B cell (primary cell): ENCODE data around the gene PSTPIP1. TPM values are rescaled to one million over a fixed set of nuclear protein-coding genes. Genes with fewer than 3 reads are reported as not detected.

Experiments used
- ATAC-seq: fragments of 200-7000 bp; cut with Tn5 transposase; one replicate; pipeline ENCODE4 v1.10.0; 2021; ENCODE audit warnings: low read depth, mild to moderate bottlenecking, moderate number of reproducible peaks, moderate library complexity
- CTCF ChIA-PET: fragments of 350-600 bp; sonication (Branson Sonifier 250); formaldehyde crosslinking; loops from one replicate; lab custom pipeline; 2021; ENCODE audit warnings: antibody characterized with exemption, inconsistent platforms; lab: Charles Lee
- POLR2A ChIA-PET: fragments of 350-600 bp; sonication (Branson Sonifier 250); formaldehyde crosslinking; loops from one replicate; lab custom pipeline; 2021; ENCODE audit warnings: antibody characterized with exemption; lab: Charles Lee
- DNase-seq: peaks from one replicate; pipeline ENCODE4 v3.0.0; 2013
- H2AFZ ChIP-seq: 2 replicates; pipeline ENCODE4 v1.6.1; 2012; ENCODE audit warnings: mild to moderate bottlenecking, low read depth, low read length; ENCODE audit not compliant: insufficient read depth, poor library complexity, severe bottlenecking
- H3K27ac ChIP-seq, 2 donors: 1 replicate in 1 of 2; 2 replicates in 1 of 2; pipeline ENCODE4 v1.5.1; 2012 to 2013; ENCODE audit warnings: low read length in 2 of 2, mild to moderate bottlenecking in 2 of 2, moderate library complexity in 1 of 2
- H3K27me3 ChIP-seq, 4 experiments: fragments of 200-600 bp in 1 of 4; sonication (generic) in 1 of 4; replicated peaks in 1 of 4; 1 replicate in 2 of 4; 2 replicates in 2 of 4; pipeline versions ENCODE4 v1.6.1 to v1.7.0; 2013 to 2016; ENCODE audit warnings: low read length in 3 of 4, mild to moderate bottlenecking in 2 of 4, mixed read lengths in 1 of 4, moderate library complexity in 1 of 4; ENCODE audit not compliant: insufficient read depth in 4 of 4, control insufficient read depth in 3 of 4; ENCODE audit errors: control extremely low read depth in 1 of 4
- H3K36me3 ChIP-seq, 2 experiments: replicated peaks in 1 of 2; 1 replicate in 1 of 2; 2 replicates in 1 of 2; pipeline versions ENCODE4 v1.6.1 to v1.7.1; 2013; ENCODE audit warnings: low read length in 1 of 2; ENCODE audit not compliant: insufficient read depth in 2 of 2, control insufficient read depth in 1 of 2; ENCODE audit errors: control extremely low read depth in 1 of 2, extremely low read depth in 1 of 2
- H3K4me1 ChIP-seq, 2 donors: fragments of 200-600 bp in 1 of 2; sonication (generic) in 1 of 2; 1 replicate in 1 of 2; 2 replicates in 1 of 2; pipeline versions ENCODE4 v1.5.1 to v1.6.1; 2013 to 2017; ENCODE audit warnings: low read length in 2 of 2; ENCODE audit not compliant: control insufficient read depth in 2 of 2, insufficient read depth in 2 of 2
- H3K4me2 ChIP-seq: replicated peaks from 2 replicates; pipeline ENCODE3; 2012; ENCODE audit warnings: mild to moderate bottlenecking, low read depth, low read length; ENCODE audit not compliant: poor library complexity, severe bottlenecking
- H3K4me3 ChIP-seq, 5 experiments: fragments of 200-600 bp in 1 of 5; sonication (generic) in 1 of 5; 1 replicate in 3 of 5; 2 replicates in 2 of 5; pipeline versions ENCODE4 v1.5.1 to v1.7.0; 2011 to 2016; ENCODE audit warnings: low read length in 4 of 5, mild to moderate bottlenecking in 4 of 5, low read depth in 2 of 5, control low read depth in 1 of 5, moderate library complexity in 1 of 5; ENCODE audit not compliant: insufficient read depth in 1 of 5; ENCODE audit errors: control extremely low read depth in 1 of 5, extremely low read depth in 1 of 5
- H3K79me2 ChIP-seq: fragments of 200-600 bp; sonication (generic); one replicate; pipeline ENCODE4 v1.6.0; 2016; ENCODE audit warnings: low read length; ENCODE audit not compliant: control insufficient read depth, insufficient read depth
- H3K9ac ChIP-seq: fragments of 200-600 bp; sonication (generic); 2 replicates; pipeline ENCODE4 v1.6.1; 2017; ENCODE audit warnings: mild to moderate bottlenecking, low read length, moderate library complexity
- H3K9me3 ChIP-seq, 3 donors: one replicate each; pipeline versions ENCODE4 v1.6.1 to v1.7.1; 2013; ENCODE audit warnings: low read length in 2 of 3; ENCODE audit not compliant: control insufficient read depth in 2 of 3, insufficient read depth in 1 of 3; ENCODE audit errors: control extremely low read depth in 1 of 3
- H4K20me1 ChIP-seq: 2 replicates; pipeline ENCODE4 v1.6.0; 2012; ENCODE audit warnings: mild to moderate bottlenecking, low read length; ENCODE audit not compliant: insufficient read depth, control insufficient read depth, poor library complexity, severe bottlenecking
- H3K27ac Mint-ChIP-seq: one replicate; pipeline ENCODE4 v1.8.0; 2021; ENCODE audit warnings: mixed read lengths
- H3K27me3 Mint-ChIP-seq: one replicate; pipeline ENCODE4 v1.8.0; 2021; ENCODE audit warnings: mixed read lengths
- H3K4me1 Mint-ChIP-seq: one replicate; pipeline ENCODE4 v1.8.0; 2021; ENCODE audit warnings: mixed read lengths
- H3K4me3 Mint-ChIP-seq: one replicate; pipeline ENCODE4 v1.8.0; 2021; ENCODE audit warnings: mixed read lengths
- H3K9me3 Mint-ChIP-seq: one replicate; pipeline ENCODE4 v1.8.0; 2022; ENCODE audit warnings: mixed read lengths; ENCODE audit not compliant: insufficient read depth
- EZH2 ChIP-seq: IDR thresholded peaks from 2 replicates; pipeline ENCODE4 v1.6.1; 2012; ENCODE audit warnings: borderline replicate concordance, low read depth, mild to moderate bottlenecking, moderate library complexity, low read length; ENCODE audit not compliant: insufficient read depth, poor library complexity, severe bottlenecking
- WGBS: methylation state at CpG from one replicate; pipeline ENCODE4 v1.1.5; 2013; ENCODE audit warnings: missing lambda C conversion rate; ENCODE audit not compliant: insufficient coverage; 5-methylcytosine and 5-hydroxymethylcytosine counted together
- intact Hi-C: fragments of 100-400 bp; cut with micrococcal nuclease; formaldehyde crosslinking; loops from one replicate; pipeline ENCODE4 v1.10.0; 2022
- polyA plus RNA-seq: library from polyadenylated mRNA; depleted of rRNA; stranded (reverse); fragments of >200 nt; gene quantifications from 2 replicates; pipeline ENCODE4 v1.2.3, GENCODE V29; 2012
- total RNA-seq, 2 donors: library from RNA; stranded (reverse); fragments of 120-200 nt in 1 of 2; gene quantifications; 1 replicate in 1 of 2; 2 replicates in 1 of 2; pipeline versions ENCODE4 v1.2.3 to v1.2.4, GENCODE V29; 2013 to 2022
- TF ChIP-seq, protein P1 (sequence below): fragments of 200-600 bp; IDR thresholded peaks from one replicate; pipeline ENCODE4 v1.8.0; 2022; ENCODE audit warnings: antibody characterized with exemption, mild to moderate bottlenecking

Gene PSTPIP1
- total and polyA plus RNA-seq, 2 donors (not counting 1 experiment from before 2014, with no cell fraction given): 69.0 to 79.3 TPM

DNA sequence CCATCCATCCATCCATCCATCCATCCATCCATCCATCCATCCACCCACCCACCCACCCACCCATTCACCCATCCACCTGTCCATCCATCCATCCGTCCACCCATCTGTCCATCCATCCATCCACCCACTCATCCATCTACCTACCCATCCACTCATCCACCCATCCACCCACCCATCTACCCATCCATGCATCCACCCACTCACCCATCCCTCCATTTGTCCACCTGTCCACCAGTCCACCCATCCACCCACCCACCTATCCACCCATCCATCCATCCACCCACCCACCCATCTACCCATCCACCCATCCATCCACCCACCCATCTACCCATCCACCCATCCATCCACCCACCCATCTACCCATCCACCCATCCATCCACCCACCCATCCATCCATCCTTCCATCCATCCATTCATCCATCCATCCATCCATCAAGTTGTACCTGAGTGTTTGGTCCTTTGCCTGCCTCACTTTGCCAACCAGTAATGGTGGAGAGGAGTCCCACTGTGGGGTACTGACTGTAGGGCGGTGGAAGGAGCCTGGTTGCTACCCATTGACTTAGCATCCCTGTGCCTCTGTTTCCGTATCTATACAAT, 17.3 kb downstream of the PSTPIP1 start:
- Histone ChIP-seq H3K4me2 (peak overlapping the region; percentile 62), H3K9me3 (no peaks in the 10 kb centered on the region), H3K27me3 (no peaks in the 10 kb centered on the region), H3K4me3 (no peak overlapping the region), H3K79me2 (peaks cover 85% of the 10 kb centered on the region), H3K9ac (no peak overlapping the region), H3K36me3 (peaks cover 0 to 29% of the 10 kb centered on the region in 2 experiments), H2AFZ (no peak overlapping the region), H4K20me1 (peaks cover 95% of the 10 kb centered on the region), H3K4me1 (peaks cover 57 to 72% of the 10 kb centered on the region in 2 donors), H3K27ac (no peak overlapping the region)
- ChIA-PET CTCF (interaction anchor here (1.2 to 1.7 kb wide), 2 partner anchors 12 to 23 kb away, joined by 4 to 12 read pairs; no protein-coding TSS in a partner anchor), POLR2A (interaction anchor here (1.5 kb wide), 1 partner anchor 19 kb away, joined by 3 read pairs; no protein-coding TSS in a partner anchor)
- TF ChIP-seq, protein P1, sequence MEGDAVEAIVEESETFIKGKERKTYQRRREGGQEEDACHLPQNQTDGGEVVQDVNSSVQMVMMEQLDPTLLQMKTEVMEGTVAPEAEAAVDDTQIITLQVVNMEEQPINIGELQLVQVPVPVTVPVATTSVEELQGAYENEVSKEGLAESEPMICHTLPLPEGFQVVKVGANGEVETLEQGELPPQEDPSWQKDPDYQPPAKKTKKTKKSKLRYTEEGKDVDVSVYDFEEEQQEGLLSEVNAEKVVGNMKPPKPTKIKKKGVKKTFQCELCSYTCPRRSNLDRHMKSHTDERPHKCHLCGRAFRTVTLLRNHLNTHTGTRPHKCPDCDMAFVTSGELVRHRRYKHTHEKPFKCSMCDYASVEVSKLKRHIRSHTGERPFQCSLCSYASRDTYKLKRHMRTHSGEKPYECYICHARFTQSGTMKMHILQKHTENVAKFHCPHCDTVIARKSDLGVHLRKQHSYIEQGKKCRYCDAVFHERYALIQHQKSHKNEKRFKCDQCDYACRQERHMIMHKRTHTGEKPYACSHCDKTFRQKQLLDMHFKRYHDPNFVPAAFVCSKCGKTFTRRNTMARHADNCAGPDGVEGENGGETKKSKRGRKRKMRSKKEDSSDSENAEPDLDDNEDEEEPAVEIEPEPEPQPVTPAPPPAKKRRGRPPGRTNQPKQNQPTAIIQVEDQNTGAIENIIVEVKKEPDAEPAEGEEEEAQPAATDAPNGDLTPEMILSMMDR: no peak
- TF ChIP-seq EZH2: no peak
- H3K27ac Mint-ChIP-seq: peak overlapping the region; percentile 61
- ATAC-seq: no peak
- H3K4me1 Mint-ChIP-seq: peaks cover 70% of the 10 kb centered on the region
- H3K9me3 Mint-ChIP-seq: no peaks in the 10 kb centered on the region
- no peaks in the 10 kb centered on the region for H3K27me3 Mint-ChIP-seq
- intact Hi-C loops: no loop called here
- no peak overlapping the region for H3K4me3 Mint-ChIP-seq
- 100% methylated on average over 2 of the region's 3 CpGs for WGBS
- no peak for DNase-seq

DNA sequence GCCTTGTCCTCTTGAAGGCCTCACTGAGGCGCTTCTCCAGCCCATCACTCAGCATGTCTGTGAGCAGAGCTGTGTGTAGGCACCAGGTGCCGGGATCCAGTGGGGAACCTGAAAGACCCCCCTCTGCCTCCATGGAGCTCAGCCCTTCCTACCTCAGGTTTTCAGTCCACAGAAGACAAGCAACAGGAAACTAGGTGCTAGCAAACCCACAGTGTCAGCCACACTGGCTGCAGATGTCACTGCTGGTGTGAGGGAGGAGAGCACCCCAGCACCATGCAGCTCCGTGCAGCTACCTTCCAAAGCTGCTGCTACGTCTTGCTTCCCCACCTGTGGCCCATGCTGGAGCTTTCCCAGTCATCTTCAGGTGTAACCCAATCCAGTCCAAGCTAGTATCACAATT, 17.9 kb downstream of the PSTPIP1 start:
- intact Hi-C loops: no loop called here
- peak overlapping the region; percentile 62 for H3K4me2 ChIP-seq
- ATAC-seq: no peak

More for the DNA sequence above, 17.9 kb downstream of the PSTPIP1 start:
- ChIA-PET POLR2A (interaction anchor here (1.1 to 1.5 kb wide), 3 partner anchors 10 to 18 kb away, joined by 3 read pairs; partner anchors contain the start of gene PSTPIP1), CTCF (interaction anchor here (1.2 to 1.7 kb wide), 5 partner anchors 10 to 531 kb away, joined by 3 to 12 read pairs (median 5); partner anchors contain the start of gene PSTPIP1)
- no peaks in the 10 kb centered on the region for H3K9me3 ChIP-seq
- no peak for DNase-seq
- H4K20me1 ChIP-seq: peaks cover 97% of the 10 kb centered on the region
- H3K27me3 ChIP-seq: no peaks in the 10 kb centered on the region
- H3K9me3 Mint-ChIP-seq: no peaks in the 10 kb centered on the region
- H2AFZ ChIP-seq: no peak overlapping the region
- no peaks in the 10 kb centered on the region for H3K27me3 Mint-ChIP-seq
- H3K4me3 ChIP-seq: no peak overlapping the region
- H3K79me2 ChIP-seq: peaks cover 88% of the 10 kb centered on the region
- peak overlapping the region; percentile 61 for H3K27ac Mint-ChIP-seq
- H3K9ac ChIP-seq: no peak overlapping the region
- TF ChIP-seq EZH2: no peak
- TF ChIP-seq, protein P1: no peak
- peaks cover 57 to 74% of the 10 kb centered on the region in 2 donors for H3K4me1 ChIP-seq
- H3K4me1 Mint-ChIP-seq: peaks cover 70% of the 10 kb centered on the region
- H3K27ac ChIP-seq: peak overlapping the region in 1 of 2 donors; percentile 12
- 46% methylated on average over 4 of the region's 4 CpGs for WGBS
- peaks cover 0 to 32% of the 10 kb centered on the region in 2 experiments for H3K36me3 ChIP-seq
- peak overlapping the region; percentile 64 for H3K4me3 Mint-ChIP-seq
